AG09309 (cell line): ENCODE data around the gene DOK1.

Experiments
- DNase-seq: peaks from one replicate; pipeline ENCODE4 v3.0.0-alpha.2; 2010; ENCODE audit warnings: low read depth
- H3K4me3 ChIP-seq: 2 replicates; pipeline ENCODE4 v1.5.1; 2011; ENCODE audit warnings: mild to moderate bottlenecking, low read depth, low read length, moderate library complexity; ENCODE audit not compliant: control insufficient read depth
- CTCF ChIP-seq: IDR thresholded peaks from 2 replicates; pipeline ENCODE4 v1.5.1; 2011; ENCODE audit warnings: mild to moderate bottlenecking, low read depth, low read length, inconsistent platforms; ENCODE audit not compliant: insufficient read depth, control insufficient read depth; ENCODE audit errors: missing control alignments

The DOK1 gene

GRCh38 chr2:74548900-74549826, 5.4 kb upstream of the DOK1 start:
- peak overlapping the region; percentile 51 for H3K4me3 ChIP-seq
- no peak for TF ChIP-seq CTCF
- no peak for DNase-seq

- DNase-seq: no peak
- TF ChIP-seq CTCF: no peak
- H3K4me3 ChIP-seq: no peak overlapping the region
These were observed 4.3 kb upstream of the DOK1 start for GRCh38 chr2:74550231-74550630.

GRCh38 chr2:74551530-74551929, 3.0 kb upstream of the DOK1 start:
- no peak for TF ChIP-seq CTCF
- DNase-seq: no peak
- no peak overlapping the region for H3K4me3 ChIP-seq

GRCh38 chr2:74551942-74552913, 2.3 kb upstream of the DOK1 start:
- H3K4me3 ChIP-seq: peak overlapping the region; percentile 94
- no peak for TF ChIP-seq CTCF

GRCh38 chr2:74552914-74553811, 1.4 kb upstream of the DOK1 start:
- no peak for DNase-seq
- TF ChIP-seq CTCF: no peak
- peak overlapping the region; percentile 94 for H3K4me3 ChIP-seq

More at GRCh38 chr2:74551942-74552913, 2.3 kb upstream of the DOK1 start:
- DNase-seq: no peak

GRCh38 chr2:74554820-74555531, 456 bp downstream of the DOK1 start:
- H3K4me3 ChIP-seq: peak overlapping the region; percentile 94
- no peak for DNase-seq

More at GRCh38 chr2:74554820-74555531, 456 bp downstream of the DOK1 start:
- TF ChIP-seq CTCF: no peak
